GM18517 (cell line): ENCODE measurements around the gene ISM2.
A peak's percentile ranks its signal among the peaks of the same experiment; 100 is the strongest.

Source experiments
- ATAC-seq: cut with Tn5 transposase; IDR thresholded peaks from one replicate; pipeline ENCODE4 v1.9.1; 2021; ENCODE audit warnings: mild to moderate bottlenecking, moderate library complexity; ENCODE audit not compliant: unreplicated experiment

The ISM2 gene

GRCh38 chr14:77469539-77469938 lies 29.1 kb downstream of the ISM2 start:
- no peak for ATAC-seq

DNA sequence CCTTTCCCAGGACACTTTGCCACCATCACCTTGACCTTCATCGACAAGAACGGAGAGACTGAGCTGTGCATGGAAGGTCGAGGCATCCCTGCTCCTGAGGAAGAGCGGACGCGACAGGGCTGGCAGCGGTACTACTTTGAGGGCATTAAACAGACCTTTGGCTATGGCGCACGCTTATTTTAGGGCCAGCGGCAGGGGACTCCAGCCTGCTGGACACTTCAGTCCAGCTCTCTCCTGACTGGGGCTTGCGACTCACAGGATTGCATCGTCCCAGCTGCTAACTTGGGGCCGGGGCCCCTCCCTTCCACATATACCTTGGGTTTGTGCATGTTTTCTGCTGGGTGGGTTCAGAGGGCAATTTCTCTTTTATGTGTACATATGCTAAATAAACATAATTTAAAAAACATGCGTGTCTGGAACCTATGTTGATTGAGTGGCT lies 29.5 kb downstream of the ISM2 start:
- no peak for ATAC-seq

DNA sequence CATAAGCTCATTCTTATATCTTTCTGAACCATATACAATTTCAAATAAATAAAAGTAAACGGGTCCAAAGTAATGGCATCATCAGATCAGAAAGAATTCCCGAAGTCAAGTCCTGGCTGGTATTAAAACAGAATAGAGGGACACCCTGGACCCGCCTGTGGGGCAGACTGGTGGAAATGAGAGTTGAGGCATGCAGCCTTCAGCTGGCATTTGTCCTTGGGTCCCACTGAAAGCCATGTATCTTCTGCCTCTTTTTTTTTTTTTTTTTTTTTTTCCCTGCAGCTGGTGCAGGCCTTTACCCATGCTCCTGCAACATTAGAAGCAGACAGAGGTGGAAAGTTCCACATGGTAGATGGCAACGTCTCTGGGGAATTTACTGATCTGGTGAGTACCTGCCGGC lies 30.8 kb downstream of the ISM2 start:
- no peak for ATAC-seq

- ATAC-seq: no peak
These were observed 39.4 kb downstream of the ISM2 start for GRCh38 chr14:77459072-77459723.

DNA sequence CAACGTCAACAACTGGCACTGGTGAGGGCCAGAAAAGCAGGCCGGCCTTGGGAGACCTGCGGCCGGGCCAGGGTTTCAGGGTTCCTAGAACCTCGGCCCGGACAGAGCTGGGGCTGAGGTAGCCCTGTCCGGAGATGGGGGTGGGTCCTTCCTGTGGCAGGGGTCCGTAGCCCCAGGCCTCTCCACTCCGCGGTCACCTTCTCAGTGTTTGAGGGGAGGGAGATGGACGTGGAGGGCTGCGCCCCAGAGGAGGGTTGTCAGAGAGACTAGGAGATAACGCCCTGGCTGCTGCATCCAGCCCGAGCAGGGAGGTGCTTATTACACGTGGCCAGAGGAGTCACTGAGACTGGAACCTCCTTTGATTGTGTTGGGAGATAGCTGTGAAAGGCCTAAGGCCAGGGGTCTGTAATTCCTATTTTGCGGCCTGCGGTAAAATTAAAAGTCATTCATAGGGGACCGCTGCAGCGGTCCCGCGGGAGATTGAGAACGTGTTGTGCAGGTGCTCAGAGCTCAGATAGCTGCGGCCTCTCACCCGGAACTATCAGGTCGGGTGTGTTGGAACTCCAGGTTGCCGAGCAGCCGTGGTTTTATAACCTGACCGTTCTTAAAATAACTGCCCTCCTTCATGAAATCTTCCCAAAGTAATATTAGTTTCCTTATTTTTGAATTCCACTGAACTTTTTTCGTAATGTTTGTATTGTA lies 40.2 kb downstream of the ISM2 start:
- ATAC-seq: peak; percentile 8

DNA sequence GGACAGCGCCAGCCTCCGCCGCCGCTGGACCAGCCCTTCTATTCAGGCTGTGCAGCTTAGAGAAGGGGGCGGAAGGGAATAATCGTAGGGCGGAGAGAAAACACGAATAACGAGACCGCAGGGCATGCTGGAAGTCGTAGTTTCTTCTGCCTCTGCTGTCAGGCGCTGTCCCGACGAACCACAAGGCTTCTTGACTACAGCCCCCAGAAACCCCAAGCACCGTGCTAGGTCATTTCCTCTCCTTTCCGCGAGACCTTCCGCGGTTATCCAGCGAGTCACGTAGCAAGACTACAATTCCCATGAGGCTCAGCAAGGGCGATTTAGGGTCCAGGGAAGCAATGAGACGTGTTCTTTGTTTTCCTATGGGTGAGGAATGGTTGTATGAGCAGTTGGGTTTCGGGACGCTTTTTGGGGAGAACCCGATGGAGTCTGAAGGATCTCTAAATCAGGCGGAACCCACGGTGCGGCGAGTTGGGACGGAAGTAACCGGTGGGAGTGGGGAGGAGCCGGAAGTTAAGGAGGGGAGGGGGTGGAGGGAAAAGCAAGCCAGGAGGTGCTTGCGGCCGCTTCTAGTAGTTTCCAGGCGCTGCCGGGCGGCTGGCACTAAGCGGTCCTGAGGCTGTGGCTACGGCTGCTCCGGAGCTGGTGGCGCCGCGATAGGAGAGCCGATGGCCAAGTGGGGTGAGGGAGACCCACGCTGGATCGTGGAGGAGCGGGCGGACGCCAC lies 40.9 kb downstream of the ISM2 start, which contains the start of the genes AHSA1 and VIPAS39:
AHSA1 (plus strand) TSS at position 572 of the 727 bp plus-strand sequence; CDS start at position 669, 97 bp downstream.
VIPAS39 (minus strand) TSS at position 80 of the 727 bp plus-strand sequence. CDS start 3,499 bp downstream, outside the sequence.
- ATAC-seq: peak; percentile 93

GRCh38 chr14:77457115-77457521 lies 41.5 kb downstream of the ISM2 start:
- ATAC-seq: peak; percentile 27

DNA sequence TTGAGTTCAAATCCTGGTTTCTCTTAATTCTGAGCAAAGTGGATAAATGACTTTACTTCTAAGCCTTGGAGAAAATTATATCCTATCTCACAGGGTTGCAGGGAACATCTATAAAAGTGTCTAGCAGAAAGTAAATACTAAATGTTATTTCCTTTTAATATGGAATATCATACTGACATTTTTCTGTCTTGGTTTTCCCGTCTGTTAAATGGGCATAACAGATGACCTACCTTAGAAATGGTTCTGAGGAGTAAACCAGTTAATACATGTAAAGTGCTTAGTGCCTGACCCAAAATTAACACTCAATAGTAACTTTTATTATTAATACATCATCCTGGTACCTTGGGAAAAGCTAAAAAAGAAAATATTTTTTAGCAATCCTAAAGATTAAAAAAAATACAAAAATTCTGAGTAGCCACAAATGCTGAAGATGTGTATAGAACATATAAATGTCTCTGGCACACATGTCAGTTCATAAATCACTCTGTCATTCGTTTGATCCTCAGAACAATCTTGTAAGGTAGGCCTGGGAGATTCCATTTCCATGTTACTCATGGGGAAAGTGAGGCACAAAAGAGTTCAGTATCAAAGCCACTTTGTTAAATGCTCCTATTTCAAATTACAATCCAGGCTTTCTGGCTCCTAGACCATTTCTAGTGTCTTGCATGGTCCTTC lies 42.5 kb downstream of the ISM2 start:
- no peak for ATAC-seq

DNA sequence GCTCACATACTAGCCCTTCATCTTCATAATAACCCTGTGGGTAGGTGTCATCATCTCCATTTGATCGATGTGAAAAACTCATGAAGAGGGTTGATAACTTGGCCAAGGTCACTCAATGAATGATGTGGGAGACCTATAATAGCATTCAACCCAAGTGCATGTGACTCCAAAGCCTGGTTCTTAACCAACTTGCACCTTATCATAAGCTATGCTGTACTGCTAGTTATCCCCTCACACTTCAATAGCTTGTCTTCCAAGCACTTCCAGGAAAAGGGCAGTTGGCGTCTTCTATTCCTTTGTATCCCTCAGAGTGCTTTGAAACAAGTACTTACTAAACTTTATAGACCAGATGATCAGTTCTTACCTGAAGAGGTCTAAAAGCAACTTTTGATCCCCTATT lies 56.4 kb downstream of the ISM2 start:
- ATAC-seq: no peak

DNA sequence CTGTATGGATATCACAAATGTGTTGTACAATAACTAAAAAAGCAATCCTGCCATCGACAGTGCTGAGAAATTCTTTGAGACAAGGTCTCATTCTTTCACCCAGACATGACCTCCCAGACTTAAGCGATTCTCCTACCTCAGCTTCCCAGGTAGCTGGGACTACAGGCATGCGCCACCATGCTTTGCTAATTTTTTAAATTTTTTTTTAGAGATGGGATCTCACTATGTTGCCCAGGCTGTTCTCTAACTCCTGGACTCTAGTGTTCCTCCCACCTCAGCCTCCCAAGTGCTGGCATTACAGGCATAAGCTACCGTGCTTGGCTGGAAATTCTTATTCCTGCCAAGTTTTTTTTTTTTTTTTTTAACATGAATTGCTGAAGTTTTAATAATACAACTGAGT lies 58.8 kb downstream of the ISM2 start:
- no peak for ATAC-seq

GRCh38 chr14:77438596-77438995 lies 60.0 kb downstream of the ISM2 start:
- ATAC-seq: no peak

DNA sequence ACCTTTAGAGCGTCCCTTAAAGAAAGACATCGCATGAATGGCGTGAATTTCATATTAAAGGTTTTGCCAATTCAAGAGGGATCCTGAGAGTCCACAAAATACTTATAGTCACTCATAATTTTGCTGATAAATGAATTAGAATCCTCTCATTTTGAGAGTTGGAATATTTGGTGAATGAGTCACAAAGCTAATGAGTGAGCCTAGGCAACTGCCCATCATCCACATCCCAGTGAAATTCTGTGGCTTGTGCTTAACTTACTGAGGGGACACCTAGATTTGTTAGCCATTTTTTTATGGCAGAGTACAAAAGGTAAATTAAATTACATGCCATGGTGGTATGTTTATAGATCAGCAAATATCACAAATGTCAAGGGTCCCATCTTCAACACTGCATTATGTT lies 62.6 kb downstream of the ISM2 start:
- ATAC-seq: no peak

DNA sequence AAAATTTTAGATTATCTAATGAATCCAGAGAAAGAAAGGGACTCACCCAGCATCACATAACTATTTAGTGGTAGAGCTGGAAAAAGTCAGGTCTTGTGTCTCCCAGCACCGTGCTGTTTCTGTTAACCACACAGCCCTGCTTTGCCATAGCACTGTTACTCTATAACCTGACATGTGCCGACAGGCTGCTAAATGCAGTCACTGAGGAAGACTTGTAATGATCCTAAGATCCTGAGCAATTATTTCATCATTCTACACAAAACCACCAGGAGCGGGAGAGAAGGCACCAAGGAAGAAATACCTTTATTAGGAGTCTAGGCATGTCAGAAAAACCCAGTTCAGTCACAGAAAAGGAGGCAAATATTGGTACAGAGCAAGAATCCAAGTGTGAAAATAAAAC lies 72.2 kb downstream of the ISM2 start:
- no peak for ATAC-seq

DNA sequence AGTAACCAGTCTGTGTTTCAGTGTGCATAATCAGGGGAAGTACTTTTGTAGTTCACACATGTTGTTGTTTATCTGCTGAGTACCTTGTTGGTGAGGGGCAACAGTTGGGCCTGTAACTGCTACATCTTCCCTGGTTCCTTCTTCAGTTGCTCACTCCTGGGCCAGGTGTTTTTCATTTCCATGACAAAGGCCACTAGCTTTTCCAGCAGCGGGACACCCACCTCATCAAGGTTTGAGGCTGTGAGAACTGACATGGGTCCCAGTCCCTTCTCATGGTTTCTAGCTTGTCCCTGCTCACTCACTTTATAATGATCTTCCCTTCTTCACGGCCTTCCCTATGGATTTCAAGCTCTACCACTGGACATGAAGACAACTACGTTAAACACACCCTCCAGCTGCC lies 73.8 kb downstream of the ISM2 start:
- ATAC-seq: no peak
